HCT116 (cell line): Measurements from ENCODE around the gene UBE2R2. TPM values are rescaled to one million over a fixed set of nuclear protein-coding genes. Genes with fewer than 3 reads are reported as not detected.

ENCODE experiments used
- ATAC-seq: fragments of 200-7000 bp; cut with Tn5 transposase; 2 replicates; pipeline ENCODE4 v1.9.1; 2020; ENCODE audit warnings: mild to moderate bottlenecking, moderate library complexity
- BruUV-seq: library from RNA; stranded (reverse); fragments of 400-500 nt; replicated peaks from 2 replicates; lab custom pipeline; 2021; lab: Mats Ljungman, UMichigan
- CTCF ChIA-PET: fragments of 300-600 bp; sonication (Branson Sonifier 250); formaldehyde crosslinking; loops from one replicate; lab custom pipeline; 2021; ENCODE audit warnings: antibody characterized with exemption; lab: Charles Lee
- POLR2A ChIA-PET: fragments of 300-600, 350-600 bp; sonication (Branson Sonifier 250); formaldehyde crosslinking; loops from one replicate; lab custom pipeline; 2021; ENCODE audit warnings: antibody characterized with exemption; lab: Charles Lee
- RAD21 ChIA-PET, 2 experiments: fragments of 300-600 bp; sonication (Branson Sonifier 250); formaldehyde crosslinking; loops; one replicate each; lab custom pipeline; 2023; ENCODE audit warnings: low total read pairs in 2 of 2; ENCODE audit not compliant: uncharacterized antibody in 2 of 2, unreplicated experiment in 2 of 2, low non-redundant PET in 1 of 2; lab: Charles Lee
- DNase-seq: peaks from one replicate; pipeline ENCODE4 v3.0.0-alpha.2; 2010; ENCODE audit warnings: low read depth, low spot score
- H2AFZ ChIP-seq: fragments of 200-600 bp; shearing (Covaris generic), sonication (generic); 2 replicates; pipeline ENCODE4 v1.6.1; 2017; ENCODE audit warnings: low read depth, mixed run types, mixed read lengths, antibody characterized with exemption, low read length; ENCODE audit not compliant: poor library complexity, severe bottlenecking
- H3K27ac ChIP-seq: 2 replicates; pipeline ENCODE4 v1.5.1; 2012; ENCODE audit warnings: low read depth, low read length
- H3K27me3 ChIP-seq: fragments of 200-600 bp; sonication (generic); 2 replicates; pipeline ENCODE4 v1.6.1; 2016; ENCODE audit warnings: mixed run types, low read length, mixed read lengths; ENCODE audit not compliant: insufficient read depth
- H3K36me3 ChIP-seq, 2 experiments: fragments of 200-500 bp in 1 of 2; fragments of 200-600 bp in 1 of 2; sonication (Bioruptor generic) in 1 of 2; sonication (generic) in 1 of 2; 2 replicates each; pipeline versions ENCODE4 v1.5.1 to v1.6.1; 2014 to 2016; ENCODE audit warnings: low read length in 2 of 2, inconsistent platforms in 1 of 2, mixed read lengths in 1 of 2, mixed run types in 1 of 2; ENCODE audit not compliant: insufficient read depth in 2 of 2, control insufficient read depth in 1 of 2
- H3K4me1 ChIP-seq, 2 experiments: fragments of 200-600 bp in 1 of 2; sonication (generic) in 1 of 2; 2 replicates each; pipeline versions ENCODE4 v1.5.1 to v1.6.1; 2012 to 2017; ENCODE audit warnings: low read length in 2 of 2, inconsistent platforms in 1 of 2, mild to moderate bottlenecking in 1 of 2, mixed read lengths in 1 of 2, mixed run types in 1 of 2, moderate library complexity in 1 of 2; ENCODE audit not compliant: insufficient read depth in 2 of 2, control insufficient read depth in 1 of 2
- H3K4me2 ChIP-seq: fragments of 200-600 bp; sonication (generic); 2 replicates; pipeline ENCODE4 v1.6.1; 2017; ENCODE audit warnings: mixed run types, low read length, mixed read lengths
- H3K4me3 ChIP-seq, 2 experiments: fragments of 200-600 bp in 1 of 2; sonication (generic) in 1 of 2; replicated peaks in 1 of 2; 2 replicates each; pipeline ENCODE4 v1.5.1; 2011 to 2016; ENCODE audit warnings: low read length in 2 of 2, control low read depth in 1 of 2, low read depth in 1 of 2, mild to moderate bottlenecking in 1 of 2, mixed read lengths in 1 of 2, mixed run types in 1 of 2
- H3K79me2 ChIP-seq: fragments of 200-600 bp; sonication (generic); 2 replicates; pipeline ENCODE4 v1.6.1; 2017; ENCODE audit warnings: mild to moderate bottlenecking, mixed run types, low read length, moderate library complexity, mixed read lengths; ENCODE audit not compliant: insufficient read depth
- H3K9ac ChIP-seq: fragments of 200-600 bp; sonication (generic); 2 replicates; pipeline ENCODE4 v1.6.1; 2016; ENCODE audit warnings: low read length, mixed read lengths
- H3K9me2 ChIP-seq: fragments of 200-600 bp; sonication (generic), shearing (Covaris generic); 2 replicates; pipeline ENCODE4 v1.6.1; 2017; ENCODE audit warnings: mixed run types, mild to moderate bottlenecking, moderate library complexity; ENCODE audit not compliant: insufficient read depth
- H3K9me3 ChIP-seq, 2 experiments: fragments of 200-500 bp in 1 of 2; fragments of 200-600 bp in 1 of 2; sonication (Bioruptor generic) in 1 of 2; sonication (generic) in 1 of 2; 2 replicates each; pipeline ENCODE4 v1.6.1; 2014 to 2017; ENCODE audit warnings: low read length in 2 of 2, mixed read lengths in 2 of 2, inconsistent platforms in 1 of 2, low read depth in 1 of 2, mild to moderate bottlenecking in 1 of 2, mixed run types in 1 of 2, moderate library complexity in 1 of 2; ENCODE audit not compliant: control insufficient read depth in 1 of 2, insufficient read depth in 1 of 2
- H4K20me1 ChIP-seq: fragments of 200-600 bp; sonication (generic), shearing (Covaris generic); 2 replicates; pipeline ENCODE4 v1.6.1; 2017; ENCODE audit warnings: mixed run types, mild to moderate bottlenecking, moderate library complexity; ENCODE audit not compliant: insufficient read depth
- ATF3 ChIP-seq: IDR thresholded peaks from 2 replicates; pipeline ENCODE4 v1.6.1; 2012
- CBX3 ChIP-seq: IDR thresholded peaks from 2 replicates; pipeline ENCODE4 v1.6.1; 2012; ENCODE audit warnings: low read depth
- CEBPB ChIP-seq: IDR thresholded peaks from 2 replicates; pipeline ENCODE4 v1.6.1; 2012; ENCODE audit warnings: low read depth
- EGR1 ChIP-seq: IDR thresholded peaks from 2 replicates; pipeline ENCODE4 v1.6.1; 2012; ENCODE audit warnings: low read depth
- EZH2 ChIP-seq: fragments of 200-600 bp; sonication (generic); IDR thresholded peaks from 2 replicates; pipeline ENCODE4 v1.6.1; 2017; ENCODE audit warnings: antibody characterized with exemption, mixed run types
- FOSL1 ChIP-seq: IDR thresholded peaks from 2 replicates; pipeline ENCODE4 v1.6.1; 2012; ENCODE audit warnings: low read depth
- JUND ChIP-seq: IDR thresholded peaks from 2 replicates; pipeline ENCODE4 v1.6.1; 2012
- MAX ChIP-seq: IDR thresholded peaks from 2 replicates; pipeline ENCODE4 v1.6.1; 2012
- RAD21 ChIP-seq: IDR thresholded peaks from 2 replicates; pipeline ENCODE4 v1.6.1; 2012; ENCODE audit warnings: low read depth, mild to moderate bottlenecking
- SIN3A ChIP-seq: IDR thresholded peaks from 2 replicates; pipeline ENCODE4 v1.6.1; 2012; ENCODE audit warnings: low read depth
- SRF ChIP-seq: IDR thresholded peaks from 2 replicates; pipeline ENCODE4 v1.6.1; 2012; ENCODE audit warnings: low read depth
- TCF7L2 ChIP-seq: IDR thresholded peaks from 2 replicates; pipeline ENCODE4 v1.7.0; 2011; ENCODE audit warnings: borderline replicate concordance, inconsistent platforms; ENCODE audit not compliant: insufficient read depth, insufficient read length; ENCODE audit errors: extremely low read depth
- YY1 ChIP-seq: IDR thresholded peaks from 2 replicates; pipeline ENCODE4 v1.6.1; 2011; ENCODE audit warnings: low read length, low read depth, moderate library complexity, mild to moderate bottlenecking; ENCODE audit not compliant: insufficient replicate concordance; ENCODE audit errors: extremely low read depth
- ZBTB33 ChIP-seq: IDR thresholded peaks from 2 replicates; pipeline ENCODE4 v1.6.1; 2011; ENCODE audit warnings: mild to moderate bottlenecking, low read length, moderate library complexity; ENCODE audit not compliant: insufficient replicate concordance; ENCODE audit errors: extremely low read depth
- ZFX ChIP-seq: fragments of 450-650 bp; IDR thresholded peaks from 2 replicates; pipeline ENCODE4 v1.6.1; 2017
- ZNF274 ChIP-seq: fragments of 200-500 bp; sonication (Bioruptor generic); IDR thresholded peaks from 2 replicates; pipeline ENCODE4 v1.6.1; 2014; ENCODE audit warnings: mild to moderate bottlenecking, low read depth, low read length, inconsistent platforms
- intact Hi-C: fragments of 100-400 bp; cut with micrococcal nuclease; formaldehyde crosslinking; loops from 2 replicates; pipeline ENCODE4 v1.10.0; 2022
- total RNA-seq: library from RNA; stranded (reverse); gene quantifications from one replicate; pipeline ENCODE4 v1.2.1, GENCODE V29; 2021; ENCODE audit not compliant: unreplicated experiment

Gene UBE2R2
- total RNA-seq, 1 experiment from 2014 or later, result 47.0 TPM

- no peak for TF ChIP-seq RAD21
- TF ChIP-seq SIN3A, result no peak
- TF ChIP-seq, all 23 proteins: peak for 0
Measured at GRCh38 chr9:33798545-33798944, 18.4 kb upstream of the UBE2R2 start (continued).

GRCh38 chr9:33799928-33800704 lies 16.8 kb upstream of the UBE2R2 start:
- no peaks in the 10 kb centered on the region for H3K9me2 ChIP-seq
- BruUV-seq, result TSS peak; percentile 14
- no peaks in the 10 kb centered on the region for H3K4me1 ChIP-seq
- no peaks in the 10 kb centered on the region for H3K79me2 ChIP-seq
- no peak overlapping the region for H3K27ac ChIP-seq
- ChIA-PET RAD21 (no interaction called here), POLR2A (no interaction called here), CTCF (interaction anchor here (1.1 kb wide), 1 partner anchor 14 kb away, joined by 3 read pairs; no protein-coding TSS in a partner anchor)
- no peaks in the 10 kb centered on the region for H4K20me1 ChIP-seq
- no peak overlapping the region for H3K4me3 ChIP-seq
- H2AFZ ChIP-seq, result no peak overlapping the region
- TF ChIP-seq SIN3A (no peak; the same call in 1 of the 2 replicates), JUND (0 out of 2 replicates have a peak, but pooled peaks have one; percentile 2)
- H3K27me3 ChIP-seq, result no peaks in the 10 kb centered on the region
- no peak overlapping the region for H3K4me2 ChIP-seq
- H3K9ac ChIP-seq, result no peak overlapping the region
- intact Hi-C loops, result no loop called here
- DNase-seq (no peak), ATAC-seq (no peak)
- no peaks in the 10 kb centered on the region for H3K9me3 ChIP-seq
- H3K36me3 ChIP-seq, result peaks cover 0 to 6% of the 10 kb centered on the region in 2 experiments; a peak in 2 of 4 replicates

GRCh38 chr9:33800886-33801285 lies 16.1 kb upstream of the UBE2R2 start:
- RAD21 ChIA-PET, result no interaction called here
- Histone ChIP-seq H3K27ac (no peak overlapping the region), H3K4me3 (no peak overlapping the region), H3K9ac (no peak overlapping the region), H2AFZ (no peak overlapping the region), H3K4me1 (no peaks in the 10 kb centered on the region), H3K27me3 (no peaks in the 10 kb centered on the region), H3K9me3 (no peaks in the 10 kb centered on the region), H3K4me2 (no peak overlapping the region), H3K9me2 (no peaks in the 10 kb centered on the region), H3K79me2 (no peaks in the 10 kb centered on the region), H4K20me1 (no peaks in the 10 kb centered on the region), H3K36me3 (peaks cover 0 to 6% of the 10 kb centered on the region in 2 experiments; a peak in 2 of 4 replicates)
- CTCF ChIA-PET, result no interaction called here
- intact Hi-C loops, result no loop called here
- POLR2A ChIA-PET, result no interaction called here
- no peak for ATAC-seq
- no peak for DNase-seq
- no TSS peak for BruUV-seq
- no peak for TF ChIP-seq JUND
- no peak for TF ChIP-seq SRF
- TF ChIP-seq FOSL1, result no peak
- TF ChIP-seq TCF7L2, result no peak
- TF ChIP-seq CEBPB, result no peak
- no peak for TF ChIP-seq MAX
- TF ChIP-seq YY1, result no peak
- no peak for TF ChIP-seq ATF3
- no peak for TF ChIP-seq EGR1
- no peak for TF ChIP-seq ZFX
- TF ChIP-seq CBX3, result no peak
- no peak for TF ChIP-seq EZH2
- TF ChIP-seq ZBTB33, result no peak
- no peak; the same call in 1 of the 2 replicates for TF ChIP-seq SIN3A
- no peak for TF ChIP-seq ZNF274
